Neural cell (in vitro differentiated cells): ENCODE results near the gene TMEM39A. TPM values are rescaled to one million over a fixed set of nuclear protein-coding genes. Genes with fewer than 3 reads are reported as not detected.

Source experiments
- H2AFZ ChIP-seq: fragments of 200-600, 300-800 bp; sonication (generic), shearing (Covaris generic); 2 replicates; pipeline ENCODE4 v1.6.0; 2014; ENCODE audit warnings: low read depth, mild to moderate bottlenecking, antibody characterized with exemption, low read length, moderate library complexity
- H3F3A ChIP-seq: fragments of 200-600 bp; shearing (Covaris generic); 2 replicates; pipeline ENCODE4 v1.6.1; 2016; ENCODE audit warnings: mild to moderate bottlenecking, moderate library complexity, mixed read lengths, antibody characterized with exemption, low read length; ENCODE audit not compliant: insufficient read depth, poor library complexity, severe bottlenecking
- H3K27ac ChIP-seq: fragments of 200-600, 300-800 bp; sonication (generic), shearing (Covaris generic); 2 replicates; pipeline ENCODE4 v1.5.1; 2014; ENCODE audit warnings: mild to moderate bottlenecking, low read length, moderate library complexity
- H3K27me3 ChIP-seq: fragments of 300-800, 200-600 bp; sonication (generic), shearing (Covaris generic); 2 replicates; pipeline ENCODE4 v1.6.0; 2014; ENCODE audit warnings: mild to moderate bottlenecking, low read depth, low read length, moderate library complexity; ENCODE audit not compliant: insufficient read depth
- H3K36me3 ChIP-seq: fragments of 300-800, 200-600 bp; sonication (generic), shearing (Covaris generic); 2 replicates; pipeline ENCODE4 v1.5.1; 2014; ENCODE audit warnings: mild to moderate bottlenecking, antibody characterized with exemption, low read length, moderate library complexity; ENCODE audit not compliant: insufficient read depth
- H3K4me2 ChIP-seq: fragments of 300-800, 200-600 bp; sonication (generic), shearing (Covaris generic); 2 replicates; pipeline ENCODE4 v1.6.0; 2014; ENCODE audit warnings: mild to moderate bottlenecking, low read length
- H3K4me3 ChIP-seq: fragments of 300-800, 200-600 bp; sonication (generic), shearing (Covaris generic); 2 replicates; pipeline ENCODE4 v1.5.1; 2014; ENCODE audit warnings: mild to moderate bottlenecking, low read length, moderate library complexity
- H3K79me2 ChIP-seq: fragments of 200-600 bp; shearing (Covaris generic); replicated peaks from 2 replicates; pipeline ENCODE4 v1.6.0; 2014; ENCODE audit warnings: mild to moderate bottlenecking, low read length, moderate library complexity; ENCODE audit not compliant: insufficient read depth
- H3K9ac ChIP-seq: fragments of 300-800, 200-600 bp; sonication (generic), shearing (Covaris generic); 2 replicates; pipeline ENCODE4 v1.6.1; 2016; ENCODE audit warnings: mild to moderate bottlenecking, low read length, mixed read lengths
- H3K9me2 ChIP-seq: fragments of 200-600 bp; shearing (Covaris generic); 2 replicates; pipeline ENCODE4 v1.6.1; 2016; ENCODE audit warnings: mild to moderate bottlenecking, low read length, mixed read lengths; ENCODE audit not compliant: insufficient read depth
- H3K9me3 ChIP-seq: fragments of 200-600, 300-800 bp; sonication (generic), shearing (Covaris generic); 2 replicates; pipeline ENCODE4 v1.6.1; 2016; ENCODE audit warnings: mild to moderate bottlenecking, mixed run types, low read length, moderate library complexity, mixed read lengths
- H4K20me1 ChIP-seq: fragments of 200-600 bp; shearing (Covaris generic); 2 replicates; pipeline ENCODE4 v1.6.1; 2016; ENCODE audit warnings: mild to moderate bottlenecking, mixed run types; ENCODE audit not compliant: insufficient read depth
- CTCF ChIP-seq: fragments of 450-650 bp; IDR thresholded peaks from 2 replicates; pipeline ENCODE4 v1.5.1; 2014; ENCODE audit warnings: antibody characterized with exemption, mild to moderate bottlenecking, moderate library complexity; ENCODE audit not compliant: poor library complexity, severe bottlenecking
- EP300 ChIP-seq: fragments of 450-650 bp; conservative IDR thresholded peaks from 2 replicates; pipeline ENCODE4 v1.6.1; 2014; ENCODE audit warnings: antibody characterized with exemption, mild to moderate bottlenecking, moderate library complexity; ENCODE audit not compliant: poor library complexity, severe bottlenecking
- EZH2 ChIP-seq: fragments of 200-600, 300-800 bp; shearing (Covaris generic), sonication (generic); IDR thresholded peaks from 2 replicates; pipeline ENCODE4 v1.6.1; 2014; ENCODE audit warnings: antibody characterized with exemption, low read length, borderline replicate concordance, mild to moderate bottlenecking; ENCODE audit not compliant: insufficient read depth, poor library complexity, severe bottlenecking
- MXI1 ChIP-seq: fragments of 450-650 bp; conservative IDR thresholded peaks from 2 replicates; pipeline ENCODE4 v1.6.1; 2014; ENCODE audit warnings: antibody characterized with exemption, mild to moderate bottlenecking; ENCODE audit not compliant: poor library complexity, severe bottlenecking
- POLR2AphosphoS5 ChIP-seq: IDR thresholded peaks from 2 replicates; pipeline ENCODE4 v1.6.1; 2012
- RAD21 ChIP-seq: fragments of 450-650 bp; conservative IDR thresholded peaks from 2 replicates; pipeline ENCODE4 v1.6.1; 2014; ENCODE audit warnings: antibody characterized with exemption, mild to moderate bottlenecking, moderate library complexity
- REST ChIP-seq: IDR thresholded peaks from 2 replicates; pipeline ENCODE4 v1.6.1; 2012; ENCODE audit warnings: borderline replicate concordance
- SMC3 ChIP-seq: fragments of 450-650 bp; conservative IDR thresholded peaks from 2 replicates; pipeline ENCODE4 v1.6.1; 2014; ENCODE audit warnings: antibody characterized with exemption, mild to moderate bottlenecking, moderate library complexity; ENCODE audit not compliant: poor library complexity
- TAF1 ChIP-seq: IDR thresholded peaks from 2 replicates; pipeline ENCODE4 v1.6.1; 2012; ENCODE audit warnings: low read depth
- polyA plus RNA-seq: library from polyadenylated mRNA; depleted of rRNA; stranded (reverse); fragments of >200 nt; gene quantifications from 2 replicates; pipeline ENCODE4 v1.2.3, GENCODE V29; 2014

The TMEM39A gene
- polyA plus RNA-seq, 1 donor from 2014 or later: 21.1 TPM

- H3K4me2 ChIP-seq: no peak overlapping the region
- no peak overlapping the region for H3K4me3 ChIP-seq
- no peaks in the 10 kb centered on the region for H3K9me2 ChIP-seq
- no peaks in the 10 kb centered on the region for H3F3A ChIP-seq
- no peaks in the 10 kb centered on the region for H3K27me3 ChIP-seq
- H4K20me1 ChIP-seq: no peaks in the 10 kb centered on the region
- no peaks in the 10 kb centered on the region for H3K9me3 ChIP-seq
- no peak for TF ChIP-seq SMC3
- TF ChIP-seq MXI1: no peak
- TF ChIP-seq TAF1: no peak
- TF ChIP-seq EZH2: no peak
- TF ChIP-seq EP300: no peak
- no peak for TF ChIP-seq REST
- TF ChIP-seq RAD21: no peak
- TF ChIP-seq CTCF: no peak
- TF ChIP-seq POLR2AphosphoS5: no peak
- no peak overlapping the region for H3K27ac ChIP-seq
- H3K36me3 ChIP-seq: no peaks in the 10 kb centered on the region
- no peak overlapping the region for H3K9ac ChIP-seq
- H2AFZ ChIP-seq: no peak overlapping the region
- no peaks in the 10 kb centered on the region for H3K79me2 ChIP-seq
Measured at GRCh38 chr3:119492810-119493209, 29.4 kb upstream of the TMEM39A start.

GRCh38 chr3:119492128-119492527 lies 28.7 kb upstream of the TMEM39A start:
- H3K36me3 ChIP-seq: no peaks in the 10 kb centered on the region
- H3K9me3 ChIP-seq: no peaks in the 10 kb centered on the region
- no peak overlapping the region for H2AFZ ChIP-seq
- H3K4me2 ChIP-seq: no peak overlapping the region
- no peak for TF ChIP-seq TAF1
- no peak for TF ChIP-seq MXI1
- no peak for TF ChIP-seq REST
- no peak for TF ChIP-seq EZH2
- TF ChIP-seq SMC3: no peak
- TF ChIP-seq RAD21: no peak
- no peak for TF ChIP-seq CTCF
- no peak for TF ChIP-seq EP300
- TF ChIP-seq POLR2AphosphoS5: no peak
- H4K20me1 ChIP-seq: no peaks in the 10 kb centered on the region
- H3K27me3 ChIP-seq: no peaks in the 10 kb centered on the region
- no peak overlapping the region for H3K4me3 ChIP-seq
- H3F3A ChIP-seq: no peaks in the 10 kb centered on the region
- no peak overlapping the region for H3K9ac ChIP-seq
- no peak overlapping the region for H3K27ac ChIP-seq
- H3K9me2 ChIP-seq: no peaks in the 10 kb centered on the region
- no peaks in the 10 kb centered on the region for H3K79me2 ChIP-seq
